ENCODE measurements around the gene SFRP2. TPM values are rescaled to one million over a fixed set of nuclear protein-coding genes. Genes with fewer than 3 reads are reported as not detected.

Gene SFRP2
- total and polyA plus RNA-seq, 10 of the 15 experiments (the other 5 are each of a cell fraction or from before 2014, with no cell fraction given), result 0.11 to 0.33 (median 0.16) TPM; not detected in 7

- no peak overlapping the region for H3K4me3 ChIP-seq
- 41% methylated on average over 4 of the region's 4 CpGs for WGBS (ENCODE audit: insufficient coverage, insufficient replicate concordance, low lambda C conversion rate, missing lambda C conversion rate)
- no peak for FAIRE-seq
- no peak for TF ChIP-seq PBX3 (IDR thresholded peaks at IDR 0.05; ENCODE audit: insufficient replicate concordance, low read depth, low read length)
- TF ChIP-seq TARDBP (IDR thresholded peaks at IDR 0.05; ENCODE audit: borderline replicate concordance), result no peak
- no peak for TF ChIP-seq NFYB (IDR thresholded peaks at IDR 0.05; ENCODE audit: insufficient read depth, low read depth, low read length)
- no peak for TF ChIP-seq ZNF687 (IDR thresholded peaks at IDR 0.05)
- no peak for TF ChIP-seq SIN3A (IDR thresholded peaks at IDR 0.05; ENCODE audit: low read depth, low read length)
- no peak for TF ChIP-seq NFXL1 (IDR thresholded peaks at IDR 0.05; ENCODE audit: borderline replicate concordance)
- no peak for TF ChIP-seq TCF3 (IDR thresholded peaks at IDR 0.05; ENCODE audit: borderline replicate concordance, insufficient read depth, low read depth, low read length)
- TF ChIP-seq SMC3 (IDR thresholded peaks at IDR 0.05; ENCODE audit: borderline replicate concordance, low read length), result no peak
- TF ChIP-seq CHD2 (IDR thresholded peaks at IDR 0.05; ENCODE audit: borderline replicate concordance, low read depth, low read length), result no peak
- no peak for TF ChIP-seq SUZ12 (IDR thresholded peaks at IDR 0.05; ENCODE audit: unreplicated experiment)
- TF ChIP-seq ATF3 (IDR thresholded peaks at IDR 0.05; ENCODE audit: borderline replicate concordance, extremely low read depth, low read depth, low read length), result no peak
- no peak for TF ChIP-seq TCF12 (IDR thresholded peaks at IDR 0.05; ENCODE audit: low read depth, low read length)
- TF ChIP-seq POLR2AphosphoS5 (IDR thresholded peaks at IDR 0.05; ENCODE audit: low read length), result no peak
- no peak for TF ChIP-seq HDAC2 (IDR thresholded peaks at IDR 0.05)
- TF ChIP-seq E2F4 (IDR thresholded peaks at IDR 0.05; ENCODE audit: low read depth, low read length), result no peak
- H3K4me2 ChIP-seq (ENCODE audit: control insufficient read depth, insufficient read depth), result no peak overlapping the region
- H3K79me2 ChIP-seq (ENCODE audit: control insufficient read depth, insufficient read depth, low read length), result no peaks in the 10 kb centered on the region
- intact Hi-C loops (cut with micrococcal nuclease; ENCODE audit: unreplicated experiment), result no loop called here
- SMC1A ChIA-PET (ENCODE audit: uncharacterized antibody, unreplicated experiment), result no interaction called here
- H3K9me3 ChIP-seq (replicated peaks; ENCODE audit: control insufficient read depth, insufficient read depth, low read length), result no peaks in the 10 kb centered on the region
- ATAC-seq, result no peak
- POLR2A ChIA-PET, result no interaction called here
- CTCF ChIA-PET, result no interaction called here
- no peaks in the 10 kb centered on the region for H4K20me1 ChIP-seq (ENCODE audit: control insufficient read depth, insufficient read depth)
- no peaks in the 10 kb centered on the region for H3K4me1 ChIP-seq (ENCODE audit: control insufficient read depth, insufficient read depth, low read length)
- BruUV-seq (replicated peaks), result no TSS peak
- in situ Hi-C loops (cut with MboI), result no loop called here
- H3K36me3 ChIP-seq (ENCODE audit: control insufficient read depth in 2 of 2, insufficient read depth in 2 of 2, low read length in 1 of 2), result no peaks in the 10 kb centered on the region
- no peak overlapping the region for H3K27ac ChIP-seq (ENCODE audit: control insufficient read depth, insufficient read depth)
- RAD21 ChIA-PET (ENCODE audit: unreplicated experiment), result no interaction called here
- no peaks in the 10 kb centered on the region for H3K27me3 ChIP-seq (replicated peaks in 1 of 2; ENCODE audit: control insufficient read depth in 2 of 2, insufficient read depth in 2 of 2, low read length in 1 of 2)
- H2AFZ ChIP-seq (ENCODE audit: control insufficient read depth, low read depth, low read length), result no peak overlapping the region
- H3K9ac ChIP-seq (ENCODE audit: control insufficient read depth, insufficient read depth, low read length), result no peak overlapping the region
- DNase-seq (ENCODE audit: low read depth, low spot score), result no peak
Observed at GRCh38 chr4:153832054-153832453, 43.2 kb upstream of the SFRP2 start.
